CD4-positive, alpha-beta T cell (primary cell): Measurements from ENCODE around the gene KIAA1217. TPM values are rescaled to one million over a fixed set of nuclear protein-coding genes. Genes with fewer than 3 reads are reported as not detected.

Experiments
- ATAC-seq: fragments of 200-7000 bp; cut with Tn5 transposase; one replicate; pipeline ENCODE4 v1.10.0; 2022; ENCODE audit warnings: mild to moderate bottlenecking; ENCODE audit not compliant: poor library complexity
- CTCF ChIA-PET: fragments of 350-600 bp; sonication (Branson Sonifier 250); formaldehyde crosslinking; loops from one replicate; lab custom pipeline; 2021; ENCODE audit warnings: antibody characterized with exemption, inconsistent platforms; lab: Charles Lee
- POLR2A ChIA-PET: fragments of 350-600 bp; sonication (Branson Sonifier 250); formaldehyde crosslinking; loops from one replicate; lab custom pipeline; 2021; ENCODE audit warnings: antibody characterized with exemption, inconsistent platforms; lab: Charles Lee
- DNase-seq, 14 experiments: peaks; one replicate each; pipeline ENCODE4 v3.0.0-alpha.2; 2013 to 2020; ENCODE audit warnings: mixed read lengths in 2 of 14
- H3K27ac ChIP-seq, 2 donors: one replicate each; pipeline versions ENCODE4 v1.5.1 to v1.7.0; 2013; ENCODE audit warnings: low read length in 2 of 2, low read depth in 1 of 2, mild to moderate bottlenecking in 1 of 2
- H3K27me3 ChIP-seq, 2 experiments: 1 replicate in 1 of 2; 2 replicates in 1 of 2; pipeline versions ENCODE4 v1.6.1 to v1.7.0; 2013; ENCODE audit warnings: low read length in 2 of 2, control low read depth in 1 of 2, mild to moderate bottlenecking in 1 of 2, moderate library complexity in 1 of 2; ENCODE audit not compliant: insufficient read depth in 2 of 2, control insufficient read depth in 1 of 2
- H3K36me3 ChIP-seq: one replicate; pipeline ENCODE4 v1.6.1; 2013; ENCODE audit warnings: low read length, control low read depth; ENCODE audit not compliant: insufficient read depth
- H3K4me1 ChIP-seq: one replicate; pipeline ENCODE4 v1.6.1; 2013; ENCODE audit warnings: low read length, control low read depth; ENCODE audit not compliant: insufficient read depth
- H3K4me3 ChIP-seq: one replicate; pipeline ENCODE4 v1.5.1; 2013; ENCODE audit warnings: mild to moderate bottlenecking, low read length, moderate library complexity
- H3K9me3 ChIP-seq, 2 experiments: 1 replicate in 1 of 2; 2 replicates in 1 of 2; pipeline versions ENCODE4 v1.6.1 to v1.7.0; 2013; ENCODE audit warnings: low read length in 2 of 2, mild to moderate bottlenecking in 2 of 2, control low read depth in 1 of 2, moderate library complexity in 1 of 2; ENCODE audit not compliant: control insufficient read depth in 1 of 2, insufficient read depth in 1 of 2
- H3K27ac Mint-ChIP-seq: one replicate; pipeline ENCODE4 v1.8.0; 2020; ENCODE audit warnings: mixed read lengths
- H3K27me3 Mint-ChIP-seq: one replicate; pipeline ENCODE4 v1.8.0; 2021; ENCODE audit warnings: mixed read lengths
- H3K36me3 Mint-ChIP-seq: one replicate; pipeline ENCODE4 v1.8.0; 2021; ENCODE audit warnings: low read depth, mixed read lengths
- H3K4me1 Mint-ChIP-seq: one replicate; pipeline ENCODE4 v1.8.0; 2021; ENCODE audit warnings: low read depth, mixed read lengths
- H3K4me3 Mint-ChIP-seq: one replicate; pipeline ENCODE4 v1.8.0; 2020; ENCODE audit warnings: mild to moderate bottlenecking, mixed read lengths
- H3K9me3 Mint-ChIP-seq: one replicate; pipeline ENCODE4 v1.8.0; 2020; ENCODE audit warnings: mixed read lengths
- CTCF ChIP-seq: fragments of 200-600 bp; IDR thresholded peaks from one replicate; pipeline ENCODE4 v1.8.0; 2022; ENCODE audit warnings: antibody characterized with exemption, mild to moderate bottlenecking
- intact Hi-C, 2 experiments: fragments of 100-400 bp; cut with DNase I in 1 of 2; cut with micrococcal nuclease in 1 of 2; formaldehyde crosslinking; loops; one replicate each; pipeline versions ENCODE4 v1.15.1 to v1.9.0; 2023 to 2025; cut with DNase I, micrococcal nuclease
- total RNA-seq, 174 experiments: library from RNA in 2 of 174; stranded (reverse) in 2 of 174; gene quantifications; one replicate each; pipeline ENCODE4 v1.2.3 and lab custom pipeline; 2021 to 2026

KIAA1217 gene
- total RNA-seq, 2 experiments from 2014 or later, result not detected

- Histone ChIP-seq H3K27ac (no peak overlapping the region), H3K36me3 (no peaks in the 10 kb centered on the region), H3K9me3 (no peaks in the 10 kb centered on the region), H3K4me1 (no peaks in the 10 kb centered on the region), H3K4me3 (no peak overlapping the region), H3K27me3 (no peaks in the 10 kb centered on the region)
- intact Hi-C loops, result no loop called here
- no peaks in the 10 kb centered on the region for H3K27me3 Mint-ChIP-seq
- no peaks in the 10 kb centered on the region for H3K9me3 Mint-ChIP-seq
- ATAC-seq (no peak), DNase-seq (no peak)
- ChIA-PET CTCF (no interaction called here), POLR2A (no interaction called here)
- H3K27ac Mint-ChIP-seq, result no peak overlapping the region
- H3K4me1 Mint-ChIP-seq, result no peaks in the 10 kb centered on the region
- H3K36me3 Mint-ChIP-seq, result no peaks in the 10 kb centered on the region
- TF ChIP-seq CTCF, result no peak
- no peak overlapping the region for H3K4me3 Mint-ChIP-seq
These were observed 15.0 kb downstream of the KIAA1217 start for GRCh38 chr10:24223953-24224352.

GRCh38 chr10:24228642-24229041 is 19.7 kb downstream of the KIAA1217 start:
- Mint-ChIP-seq H3K4me3 (no peak overlapping the region), H3K36me3 (no peaks in the 10 kb centered on the region), H3K9me3 (no peaks in the 10 kb centered on the region), H3K27ac (no peak overlapping the region), H3K27me3 (no peaks in the 10 kb centered on the region), H3K4me1 (no peaks in the 10 kb centered on the region)
- no peaks in the 10 kb centered on the region for H3K27me3 ChIP-seq
- H3K4me3 ChIP-seq, result no peak overlapping the region
- no peaks in the 10 kb centered on the region for H3K9me3 ChIP-seq
- H3K27ac ChIP-seq, result no peak overlapping the region
- CTCF ChIA-PET, result no interaction called here
- no peak for TF ChIP-seq CTCF
- ATAC-seq (no peak), DNase-seq (no peak)
- no peaks in the 10 kb centered on the region for H3K36me3 ChIP-seq
- intact Hi-C loops, result no loop called here
- H3K4me1 ChIP-seq, result no peaks in the 10 kb centered on the region
- POLR2A ChIA-PET, result no interaction called here

- Mint-ChIP-seq H3K4me1 (no peaks in the 10 kb centered on the region), H3K27ac (no peak overlapping the region), H3K27me3 (no peaks in the 10 kb centered on the region), H3K9me3 (no peaks in the 10 kb centered on the region), H3K4me3 (no peak overlapping the region), H3K36me3 (no peaks in the 10 kb centered on the region)
- Histone ChIP-seq H3K9me3 (no peaks in the 10 kb centered on the region), H3K27me3 (no peaks in the 10 kb centered on the region), H3K27ac (no peak overlapping the region), H3K4me3 (no peak overlapping the region), H3K36me3 (no peaks in the 10 kb centered on the region), H3K4me1 (no peaks in the 10 kb centered on the region)
- ATAC-seq (no peak), DNase-seq (no peak)
- intact Hi-C loops, result no loop called here
- ChIA-PET CTCF (no interaction called here), POLR2A (no interaction called here)
- TF ChIP-seq CTCF, result no peak
These were observed 21.0 kb downstream of the KIAA1217 start for GRCh38 chr10:24229909-24230308.
